ENCODE measurements around the gene ESAM.
A peak's percentile ranks its signal among the peaks of the same experiment; 100 is the strongest.

The ESAM gene

GRCh38 chr11:124758355-124759265 lies 3.5 kb downstream of the ESAM start:
- in situ Hi-C loops (cut with MboI; ENCODE audit: low pct_unique_long_range_greater_than_20kb, low sequenced_read_pairs, unreplicated experiment), result no loop called here
- peak; percentile 91 for TF ChIP-seq CTCF (IDR thresholded peaks at IDR 0.05; ENCODE audit: extremely low read depth, insufficient read depth, missing control alignments)
- DNase-seq (ENCODE audit: low spot score), result peak; percentile 83

- DNase-seq (ENCODE audit: low spot score), result no peak
- no peak for TF ChIP-seq CTCF (IDR thresholded peaks at IDR 0.05; ENCODE audit: extremely low read depth, insufficient read depth, missing control alignments)
- in situ Hi-C loops (cut with MboI; ENCODE audit: low pct_unique_long_range_greater_than_20kb, low sequenced_read_pairs, unreplicated experiment), result no loop called here
These were observed 4.8 kb downstream of the ESAM start for GRCh38 chr11:124757320-124757719.

GRCh38 chr11:124756753-124757227 lies 5.3 kb downstream of the ESAM start:
- no peak for TF ChIP-seq CTCF (IDR thresholded peaks at IDR 0.05; ENCODE audit: extremely low read depth, insufficient read depth, missing control alignments)
- in situ Hi-C loops (cut with MboI; ENCODE audit: low pct_unique_long_range_greater_than_20kb, low sequenced_read_pairs, unreplicated experiment), result no loop called here
- no peak for DNase-seq (ENCODE audit: low spot score)

GRCh38 chr11:124756033-124756752 lies 5.9 kb downstream of the ESAM start:
- TF ChIP-seq CTCF (IDR thresholded peaks at IDR 0.05; ENCODE audit: extremely low read depth, insufficient read depth, missing control alignments), result no peak
- in situ Hi-C loops (cut with MboI; ENCODE audit: low pct_unique_long_range_greater_than_20kb, low sequenced_read_pairs, unreplicated experiment), result no loop called here
- DNase-seq (ENCODE audit: low spot score), result no peak

GRCh38 chr11:124754710-124755109 lies 7.4 kb downstream of the ESAM start:
- TF ChIP-seq CTCF (IDR thresholded peaks at IDR 0.05; ENCODE audit: extremely low read depth, insufficient read depth, missing control alignments), result no peak
- in situ Hi-C loops (cut with MboI; ENCODE audit: low pct_unique_long_range_greater_than_20kb, low sequenced_read_pairs, unreplicated experiment), result no loop called here
- no peak for DNase-seq (ENCODE audit: low spot score)

GRCh38 chr11:124754309-124754708 lies 7.8 kb downstream of the ESAM start:
- in situ Hi-C loops (cut with MboI; ENCODE audit: low pct_unique_long_range_greater_than_20kb, low sequenced_read_pairs, unreplicated experiment), result no loop called here
- no peak for TF ChIP-seq CTCF (IDR thresholded peaks at IDR 0.05; ENCODE audit: extremely low read depth, insufficient read depth, missing control alignments)
- DNase-seq (ENCODE audit: low spot score), result no peak

Measured in GM13977 (cell line).